HG02840 (cell line): ENCODE measurements around the gene RLF.

Experiments used
- ATAC-seq: cut with Tn5 transposase; IDR thresholded peaks from one replicate; pipeline ENCODE4 v1.9.1; 2021; ENCODE audit warnings: mild to moderate bottlenecking, moderate library complexity, moderate number of reproducible peaks; ENCODE audit not compliant: unreplicated experiment, low FRiP score

RLF gene

GRCh38 chr1:40221977-40222772 is 61.0 kb downstream of the RLF start:
- ATAC-seq: no peak

- no peak for ATAC-seq
Observed at GRCh38 chr1:40224040-40224439, 62.9 kb downstream of the RLF start.

GRCh38 chr1:40226192-40226591 is 65.0 kb downstream of the RLF start:
- ATAC-seq: no peak

- peak; percentile 85 for ATAC-seq
Observed at GRCh38 chr1:40232444-40232843, 71.3 kb downstream of the RLF start.

GRCh38 chr1:40239626-40240025 is 78.4 kb downstream of the RLF start:
- no peak for ATAC-seq

GRCh38 chr1:40240390-40240789 is 79.2 kb downstream of the RLF start:
- no peak for ATAC-seq

GRCh38 chr1:40241362-40241761 is 80.2 kb downstream of the RLF start:
- no peak for ATAC-seq

- ATAC-seq: no peak
Observed at GRCh38 chr1:40243351-40243750, 82.2 kb downstream of the RLF start.

GRCh38 chr1:40244138-40244744 is 83.1 kb downstream of the RLF start:
- ATAC-seq: no peak

GRCh38 chr1:40245686-40246085 is 84.5 kb downstream of the RLF start:
- no peak for ATAC-seq

GRCh38 chr1:40247655-40248054 is 86.5 kb downstream of the RLF start, which contains the start of gene TMCO2:
Gene TMCO2 (plus strand): TSS chr1:40247937. CDS start chr1:40247994, 57 bp downstream.
- no peak for ATAC-seq

GRCh38 chr1:40248412-40248811 is 87.2 kb downstream of the RLF start:
- ATAC-seq: no peak

GRCh38 chr1:40251456-40251855 is 90.3 kb downstream of the RLF start:
- no peak for ATAC-seq

- no peak for ATAC-seq
Observed at GRCh38 chr1:40252601-40253000, 91.4 kb downstream of the RLF start.

GRCh38 chr1:40255231-40255630 is 94.0 kb downstream of the RLF start:
- no peak for ATAC-seq

GRCh38 chr1:40256401-40257084 is 95.4 kb downstream of the RLF start:
- no peak for ATAC-seq

- peak; percentile 6 for ATAC-seq
Observed at GRCh38 chr1:40257313-40257687, 96.1 kb downstream of the RLF start.

- ATAC-seq: peak; percentile 91
Observed at GRCh38 chr1:40257688-40258444, 96.7 kb downstream of the RLF start, which contains the start of gene ZMPSTE24. Gene ZMPSTE24 (plus strand): TSS chr1:40258236. CDS start chr1:40258272, 36 bp downstream.

- ATAC-seq: no peak
Observed at GRCh38 chr1:40258445-40258769, 97.2 kb downstream of the RLF start.

GRCh38 chr1:40264354-40264781 is 103.2 kb downstream of the RLF start:
- ATAC-seq: no peak

- ATAC-seq: no peak
Observed at GRCh38 chr1:40265298-40265697, 104.1 kb downstream of the RLF start.
